ENCODE results near the gene SERINC5.

SERINC5 gene

DNA sequence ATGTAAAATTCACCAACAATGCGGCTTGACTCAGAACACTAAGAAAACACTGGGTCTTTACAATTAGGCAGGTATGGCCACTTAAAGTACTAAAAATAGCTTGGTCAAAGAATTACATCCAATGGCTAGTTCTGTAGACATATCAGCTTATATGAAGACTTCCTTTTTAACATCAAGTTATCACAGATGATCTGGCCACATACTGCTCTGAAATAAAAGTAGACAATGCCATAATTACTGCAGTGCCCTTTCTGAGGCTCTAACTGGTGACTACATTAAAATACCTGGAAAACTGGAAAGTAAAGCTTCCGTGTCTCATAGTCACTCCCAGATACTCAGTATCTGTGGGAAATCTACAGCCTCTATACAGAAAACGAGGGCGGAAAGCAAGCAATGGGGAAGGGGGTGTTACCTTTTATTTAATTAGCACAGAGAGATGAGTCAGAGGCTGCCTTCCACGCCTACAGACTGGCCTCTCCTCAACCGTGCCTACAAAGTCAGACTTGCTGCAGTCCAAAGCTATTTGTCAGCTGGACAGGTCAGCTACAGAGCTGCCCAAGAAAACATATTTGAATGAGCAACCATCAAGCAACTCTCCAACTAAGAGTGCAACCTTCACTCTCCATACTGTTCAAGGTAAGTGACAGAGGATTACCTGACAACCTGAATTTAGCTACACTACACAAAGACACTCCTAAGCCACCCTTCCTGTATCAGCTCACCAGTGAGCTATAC lies 8.7 kb downstream of the SERINC5 start:
- DNase-seq (ENCODE audit: insufficient read length, low spot score) (no peak), FAIRE-seq (no peak)
- TF ChIP-seq, protein P1, sequence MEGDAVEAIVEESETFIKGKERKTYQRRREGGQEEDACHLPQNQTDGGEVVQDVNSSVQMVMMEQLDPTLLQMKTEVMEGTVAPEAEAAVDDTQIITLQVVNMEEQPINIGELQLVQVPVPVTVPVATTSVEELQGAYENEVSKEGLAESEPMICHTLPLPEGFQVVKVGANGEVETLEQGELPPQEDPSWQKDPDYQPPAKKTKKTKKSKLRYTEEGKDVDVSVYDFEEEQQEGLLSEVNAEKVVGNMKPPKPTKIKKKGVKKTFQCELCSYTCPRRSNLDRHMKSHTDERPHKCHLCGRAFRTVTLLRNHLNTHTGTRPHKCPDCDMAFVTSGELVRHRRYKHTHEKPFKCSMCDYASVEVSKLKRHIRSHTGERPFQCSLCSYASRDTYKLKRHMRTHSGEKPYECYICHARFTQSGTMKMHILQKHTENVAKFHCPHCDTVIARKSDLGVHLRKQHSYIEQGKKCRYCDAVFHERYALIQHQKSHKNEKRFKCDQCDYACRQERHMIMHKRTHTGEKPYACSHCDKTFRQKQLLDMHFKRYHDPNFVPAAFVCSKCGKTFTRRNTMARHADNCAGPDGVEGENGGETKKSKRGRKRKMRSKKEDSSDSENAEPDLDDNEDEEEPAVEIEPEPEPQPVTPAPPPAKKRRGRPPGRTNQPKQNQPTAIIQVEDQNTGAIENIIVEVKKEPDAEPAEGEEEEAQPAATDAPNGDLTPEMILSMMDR (IDR thresholded peaks at IDR 0.05; ENCODE audit: insufficient read depth, missing control alignments): no peak

DNA sequence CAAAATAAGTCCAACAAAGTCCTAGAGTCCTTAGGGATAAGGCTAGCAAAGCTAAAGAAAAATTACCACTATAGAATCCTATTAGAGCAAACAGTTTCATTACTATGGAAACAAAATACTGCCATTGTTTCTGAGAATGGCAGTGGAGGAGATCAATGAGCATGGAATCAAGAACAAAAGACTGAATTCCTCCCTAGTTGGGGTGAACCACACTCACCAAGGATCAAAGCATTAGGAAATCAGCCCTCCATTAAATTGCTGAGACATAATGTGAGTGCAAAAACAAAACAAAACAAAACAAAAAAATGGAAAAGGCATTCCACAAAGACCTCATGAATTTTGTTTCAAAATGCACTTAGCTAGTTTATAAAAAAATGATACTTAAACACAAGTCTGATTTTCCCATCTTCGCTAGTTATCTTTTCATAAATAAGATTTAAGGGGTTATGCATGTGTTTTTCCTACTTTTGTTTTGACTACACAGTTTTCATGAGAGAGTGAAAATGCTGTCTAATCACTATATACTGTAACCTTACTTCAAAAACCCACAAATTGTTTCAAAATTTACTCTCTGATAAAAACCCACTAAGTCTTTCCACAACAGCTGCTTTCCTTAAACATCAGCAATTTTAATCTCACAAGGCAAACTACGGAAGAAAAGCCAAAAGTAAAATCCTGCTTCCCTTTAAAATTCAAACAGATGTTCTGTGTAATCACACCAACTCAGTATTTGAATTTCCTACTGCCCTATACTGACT lies 9.7 kb downstream of the SERINC5 start:
- TF ChIP-seq, protein P1 (IDR thresholded peaks at IDR 0.05; ENCODE audit: insufficient read depth, missing control alignments): no peak
- DNase-seq (ENCODE audit: insufficient read length, low spot score) (no peak), FAIRE-seq (no peak)

DNA sequence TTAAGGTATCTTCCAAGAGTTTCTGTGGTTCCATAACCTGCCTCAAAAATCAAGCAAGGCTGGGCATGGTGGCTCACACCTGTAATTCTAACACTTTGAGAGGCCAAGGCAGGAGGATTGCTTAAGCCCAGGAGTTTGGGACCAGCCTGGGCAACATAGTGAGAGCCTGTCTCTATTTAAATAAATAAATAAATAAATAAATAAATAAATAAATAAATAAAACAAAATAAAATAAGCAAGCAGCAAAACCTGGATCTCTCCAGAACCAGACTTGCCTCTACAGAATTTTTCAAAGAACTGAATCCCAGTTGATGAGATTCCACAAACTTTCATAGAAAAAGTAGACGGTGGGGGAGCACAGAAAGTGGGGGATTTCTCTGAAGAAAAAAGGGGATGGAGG lies 12.3 kb downstream of the SERINC5 start:
- DNase-seq (ENCODE audit: insufficient read length, low spot score) (no peak), FAIRE-seq (no peak)
- TF ChIP-seq, protein P1 (IDR thresholded peaks at IDR 0.05; ENCODE audit: insufficient read depth, missing control alignments): no peak

DNA sequence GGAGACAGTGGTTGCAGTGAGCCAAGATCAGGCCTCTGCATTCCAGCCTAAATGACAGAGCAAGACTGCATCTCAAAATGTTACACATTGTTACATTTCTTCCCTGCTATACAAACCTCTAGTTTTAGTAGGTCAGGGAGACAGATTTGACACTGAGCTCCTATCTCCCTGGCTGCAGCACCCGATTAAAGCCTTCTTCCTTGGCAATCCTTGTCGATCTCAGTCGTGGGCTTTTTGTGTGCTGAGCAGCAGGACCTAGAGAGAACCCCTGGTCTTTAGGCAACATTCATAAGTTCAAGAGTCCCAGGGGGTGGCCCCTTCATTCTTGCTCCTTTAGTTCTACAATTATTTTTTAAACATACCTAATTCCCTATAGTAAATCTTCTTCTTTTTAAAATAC lies 13.0 kb downstream of the SERINC5 start:
- DNase-seq (ENCODE audit: insufficient read length, low spot score) (no peak), FAIRE-seq (no peak)
- TF ChIP-seq, protein P1 (IDR thresholded peaks at IDR 0.05; ENCODE audit: insufficient read depth, missing control alignments): no peak

DNA sequence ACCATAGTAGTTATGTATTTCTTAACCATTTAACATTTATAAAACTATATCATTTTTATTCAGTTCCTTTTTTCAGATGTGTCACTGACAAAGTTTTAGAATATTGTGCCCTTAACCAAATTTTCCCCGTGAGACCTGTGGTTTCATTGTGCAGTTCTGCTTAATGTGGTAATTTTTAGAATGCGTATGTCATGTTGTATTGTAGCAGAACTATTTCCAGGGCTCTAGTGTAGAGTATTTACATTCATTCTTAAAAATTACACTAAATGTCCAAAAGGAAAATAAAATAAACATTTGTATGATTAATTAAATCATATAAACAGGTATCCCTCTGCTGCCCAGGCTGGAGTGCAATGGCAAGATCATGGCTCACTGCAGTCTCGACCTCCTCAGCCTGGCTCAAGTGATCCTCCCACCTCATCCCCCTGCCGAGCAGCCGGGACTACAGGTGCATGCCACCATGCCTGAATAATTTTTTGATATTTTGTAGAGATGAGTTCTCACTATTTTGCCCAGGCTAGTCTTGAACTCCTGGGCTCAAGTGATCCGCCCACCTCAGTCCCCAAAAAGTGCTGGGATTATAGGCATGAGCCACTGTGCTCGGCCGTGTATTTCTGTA lies 15.4 kb downstream of the SERINC5 start:
- FAIRE-seq (no peak), DNase-seq (ENCODE audit: insufficient read length, low spot score) (no peak)
- TF ChIP-seq, protein P1 (IDR thresholded peaks at IDR 0.05; ENCODE audit: insufficient read depth, missing control alignments): no peak

DNA sequence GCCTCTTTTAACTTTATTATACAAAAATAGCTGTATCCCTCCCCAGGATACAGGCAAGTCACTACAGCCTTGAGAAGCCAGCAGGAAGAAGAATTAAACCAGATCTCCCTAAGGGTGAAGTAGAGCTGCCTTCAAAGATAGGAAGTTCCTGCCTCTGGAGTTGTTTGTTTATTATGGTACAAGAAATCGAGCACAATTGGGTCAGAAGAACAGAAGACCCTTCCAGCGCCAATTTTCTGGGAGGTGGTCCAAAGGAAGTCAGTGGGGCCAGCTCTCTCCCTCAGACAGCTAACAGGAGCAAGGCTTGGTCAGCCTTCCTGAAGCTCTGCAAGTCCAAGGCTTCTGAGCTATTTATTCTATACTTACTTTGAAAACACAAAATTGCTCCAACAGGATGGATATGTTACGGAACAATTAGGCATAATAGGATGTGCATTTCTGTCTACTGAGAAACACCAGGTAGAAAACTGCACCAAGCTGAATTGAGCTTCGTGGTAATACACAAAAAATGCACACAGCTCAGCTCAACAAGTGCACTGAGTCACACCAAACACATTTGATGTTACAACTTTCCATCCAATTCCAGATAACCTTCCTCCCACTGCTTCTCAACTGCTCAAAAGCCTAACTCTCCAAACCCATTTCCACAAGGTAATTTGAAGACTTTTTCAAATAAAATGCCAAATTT lies 16.0 kb downstream of the SERINC5 start:
- DNase-seq (ENCODE audit: insufficient read length, low spot score) (no peak), FAIRE-seq (no peak)
- TF ChIP-seq, protein P1 (IDR thresholded peaks at IDR 0.05; ENCODE audit: insufficient read depth, missing control alignments): no peak

Data from D721Med (cell line).